Urinary bladder (tissue), 4 donors: Measurements from ENCODE around the gene CCDC141. TPM values are rescaled to one million over a fixed set of nuclear protein-coding genes. Genes with fewer than 3 reads are reported as not detected.

Experiments
- DNase-seq: peaks from one replicate; pipeline ENCODE4 v3.0.0-alpha.2; 2015; ENCODE audit errors: extremely low spot score
- H3K27ac ChIP-seq: one replicate; pipeline ENCODE4 v1.5.1; 2013; ENCODE audit warnings: low read depth, mild to moderate bottlenecking, moderate library complexity
- H3K36me3 ChIP-seq: one replicate; pipeline ENCODE4 v1.6.1; 2013; ENCODE audit warnings: mild to moderate bottlenecking, moderate library complexity; ENCODE audit not compliant: insufficient read depth
- H3K4me1 ChIP-seq: one replicate; pipeline ENCODE4 v1.6.1; 2013; ENCODE audit warnings: mild to moderate bottlenecking, moderate library complexity; ENCODE audit not compliant: insufficient read depth
- H3K4me3 ChIP-seq: one replicate; pipeline ENCODE4 v1.5.1; 2013; ENCODE audit warnings: low read depth, low read length
- WGBS: extraction: QIAGEN DNeasy Blood & Tissue Kit; methylation state at CpG from one replicate; pipeline ENCODE4 v1.1.7; 2013; 5-methylcytosine and 5-hydroxymethylcytosine counted together
- polyA plus RNA-seq: library from polyadenylated mRNA; stranded (reverse); fragments of 200-250 nt; gene quantifications from one replicate; pipeline ENCODE4 v1.2.3, GENCODE V29; 2013
- total RNA-seq: library from RNA; depleted of rRNA; stranded (reverse); fragments of >200 nt; gene quantifications from one replicate; pipeline ENCODE4 v1.2.3, GENCODE V29; 2014
- donor health status: healthy with polysubstance abuse.
- donor health status: healthy.

The CCDC141 gene
- total and polyA plus RNA-seq, 2 donors: 0.20 to 18.0 TPM

DNA sequence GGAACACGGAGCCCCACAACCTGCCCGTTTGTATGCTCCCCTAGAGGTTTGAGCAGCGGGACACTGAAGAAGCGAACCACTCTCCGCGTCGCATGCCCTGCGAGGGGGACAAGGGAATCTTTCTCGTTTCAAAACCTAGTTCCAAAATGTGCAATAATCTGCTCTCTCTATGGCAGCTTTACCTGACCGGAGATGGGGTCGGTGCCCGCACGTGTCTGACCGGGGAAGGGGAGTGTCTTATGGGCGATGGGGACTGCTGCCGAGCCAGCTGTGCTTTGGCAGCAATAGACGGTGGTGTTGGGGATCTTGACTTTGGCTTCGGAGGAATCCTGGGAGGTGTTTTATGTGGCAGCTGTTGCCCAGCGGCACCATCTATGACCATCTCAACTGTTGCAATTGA is 250.6 kb downstream of the CCDC141 start:
- no peak overlapping the region for H3K27ac ChIP-seq
- DNase-seq: no peak
- H3K4me3 ChIP-seq: no peak overlapping the region
- H3K36me3 ChIP-seq: no peaks in the 10 kb centered on the region
- no peaks in the 10 kb centered on the region for H3K4me1 ChIP-seq
- 94% methylated on average over 19 of the region's 19 CpGs for WGBS

DNA sequence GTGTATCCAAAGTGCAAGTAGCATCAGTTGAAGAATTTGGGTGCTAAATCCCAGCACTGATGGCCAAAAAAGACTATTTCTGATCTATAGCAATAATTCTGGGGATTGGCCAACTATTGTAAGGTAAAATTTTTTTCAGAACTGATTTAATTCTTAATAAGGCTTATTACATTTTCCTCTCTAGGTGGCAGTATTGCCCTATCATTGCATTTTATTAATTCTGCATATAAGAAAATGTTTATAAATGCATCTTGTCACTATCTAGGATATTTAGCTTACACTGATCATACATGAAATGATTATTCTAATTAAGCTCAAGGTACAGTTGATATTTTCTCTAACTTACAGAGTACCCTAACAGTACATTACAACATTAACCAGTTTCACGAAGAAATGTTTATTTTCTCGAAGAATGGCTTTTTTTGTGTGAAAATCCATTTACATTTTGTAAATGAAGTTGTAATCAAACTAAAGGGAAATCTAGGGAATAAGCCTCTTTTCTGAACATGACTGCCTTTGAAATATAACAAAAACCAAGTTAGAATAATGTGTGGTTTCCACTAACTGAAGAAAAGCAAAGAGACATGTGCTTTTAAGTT is 253.8 kb downstream of the CCDC141 start:
- Histone ChIP-seq H3K27ac (no peak overlapping the region), H3K36me3 (no peaks in the 10 kb centered on the region), H3K4me3 (no peak overlapping the region), H3K4me1 (no peaks in the 10 kb centered on the region)
- DNase-seq: no peak
- 92% methylated on average over 2 of the region's 2 CpGs for WGBS

DNA sequence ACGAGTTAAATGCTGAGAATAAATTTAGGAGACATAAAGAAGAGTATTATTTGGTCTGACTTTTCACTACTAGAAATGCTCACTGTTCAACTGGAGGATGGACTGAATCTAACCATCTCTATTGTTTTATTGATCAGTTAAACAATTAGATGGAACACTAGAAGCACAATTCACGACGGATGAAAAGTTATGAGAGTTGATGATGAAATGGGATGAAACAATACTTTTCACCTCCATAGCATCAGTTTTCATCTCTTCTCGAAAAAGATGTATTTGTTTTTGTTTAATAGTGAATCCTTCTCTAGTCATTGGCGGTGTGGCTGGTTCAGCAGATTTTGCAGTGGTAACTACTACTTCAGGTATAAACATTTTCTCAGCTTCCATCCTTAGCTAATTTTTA is 262.0 kb downstream of the CCDC141 start:
- Histone ChIP-seq H3K4me3 (no peak overlapping the region), H3K4me1 (no peaks in the 10 kb centered on the region), H3K36me3 (no peaks in the 10 kb centered on the region), H3K27ac (no peak overlapping the region)
- no peak for DNase-seq
- WGBS: 85% methylated on average over 5 of the region's 5 CpGs

DNA sequence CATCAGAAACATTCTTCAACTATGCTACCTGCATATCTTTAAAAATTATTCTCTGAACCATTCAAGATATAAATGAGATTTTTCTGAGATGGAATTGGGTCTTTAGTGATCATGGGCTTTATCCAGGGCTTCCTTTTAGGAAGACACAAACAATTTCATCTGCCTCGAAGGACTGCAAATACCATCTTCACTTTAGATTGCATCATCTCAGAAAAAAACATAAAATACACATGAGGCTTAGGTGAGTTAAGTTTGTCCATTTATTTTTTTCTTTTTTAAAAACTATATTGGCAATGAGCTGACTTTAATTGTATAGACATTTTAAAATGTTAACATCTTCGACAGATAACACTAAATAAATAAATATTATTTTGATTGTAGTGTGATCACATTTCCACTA is 262.8 kb downstream of the CCDC141 start:
- no peak overlapping the region for H3K4me3 ChIP-seq
- WGBS: 77% methylated on average over 2 of the region's 2 CpGs
- H3K36me3 ChIP-seq: no peaks in the 10 kb centered on the region
- H3K27ac ChIP-seq: no peak overlapping the region
- no peaks in the 10 kb centered on the region for H3K4me1 ChIP-seq
- DNase-seq: no peak

DNA sequence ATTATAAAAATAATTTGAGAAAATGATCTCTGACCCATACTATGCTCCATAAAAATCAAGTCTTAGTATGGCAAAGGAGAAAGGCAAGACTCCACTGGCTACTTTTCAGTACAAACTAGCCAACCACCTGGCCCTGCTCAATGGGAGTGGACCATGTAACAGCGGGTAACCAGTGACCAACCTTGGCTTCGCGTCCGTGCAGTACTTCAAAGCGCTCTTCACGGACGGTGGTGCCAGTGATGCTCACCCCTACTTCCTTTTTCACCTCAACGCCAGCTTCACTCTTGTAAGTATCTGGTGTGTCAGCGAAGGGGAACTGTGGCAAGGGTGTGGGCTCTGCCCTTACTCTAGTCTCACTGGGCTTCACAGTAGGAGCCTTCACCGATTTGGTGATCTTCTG is 266.0 kb downstream of the CCDC141 start:
- no peak overlapping the region for H3K4me3 ChIP-seq
- H3K4me1 ChIP-seq: no peaks in the 10 kb centered on the region
- no peaks in the 10 kb centered on the region for H3K36me3 ChIP-seq
- H3K27ac ChIP-seq: no peak overlapping the region
- no peak for DNase-seq
- 95% methylated on average over 10 of the region's 10 CpGs for WGBS

DNA sequence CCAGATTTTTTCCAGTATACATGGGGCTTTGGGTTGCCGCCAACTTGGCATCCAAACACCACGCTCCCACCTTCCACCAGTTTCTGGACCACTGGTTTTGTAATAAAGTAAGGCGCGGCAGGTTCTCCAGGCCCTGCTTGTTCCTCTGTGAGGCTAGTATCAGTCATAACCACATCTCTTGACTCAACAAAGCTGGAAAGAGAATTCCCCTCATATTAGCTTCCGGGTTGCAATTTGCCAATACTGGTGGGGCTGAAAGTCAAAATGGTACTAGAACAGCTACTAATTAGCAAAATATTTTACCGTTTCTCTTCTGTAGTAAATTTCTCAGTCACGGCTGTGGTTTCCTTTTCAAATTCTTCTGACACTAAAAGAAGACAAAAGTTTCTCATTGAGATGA is 267.7 kb downstream of the CCDC141 start:
- Histone ChIP-seq H3K4me3 (no peak overlapping the region), H3K4me1 (no peaks in the 10 kb centered on the region), H3K36me3 (no peaks in the 10 kb centered on the region), H3K27ac (no peak overlapping the region)
- WGBS: 94% methylated on average over 7 of the region's 7 CpGs
- DNase-seq: no peak

Other genes starting within 250 kb of the CCDC141 start
- 153 TPM for gene TTN, start 242.7 kb downstream of the CCDC141 start, total RNA-seq
- gene TTN, start 242.7 kb downstream of the CCDC141 start, polyA plus RNA-seq: 0.04 TPM
- gene SESTD1, start 214.7 kb upstream of the CCDC141 start, total RNA-seq: 81.0 TPM
- 41.1 TPM for gene SESTD1, start 214.7 kb upstream of the CCDC141 start, polyA plus RNA-seq